GM06990 (cell line): ENCODE results near the gene LAMC1.
A peak's percentile ranks its signal among the peaks of the same experiment; 100 is the strongest.

Experiments used
- DNase-seq: peaks from one replicate; pipeline ENCODE4 v3.0.0-alpha.2; 2011; ENCODE audit not compliant: insufficient read length; ENCODE audit errors: extremely low read depth
- H3K27me3 ChIP-seq: replicated peaks from 2 replicates; pipeline ENCODE4 v1.6.0; 2011; ENCODE audit warnings: low read length; ENCODE audit not compliant: control insufficient read depth, insufficient read depth
- H3K36me3 ChIP-seq: 2 replicates; pipeline ENCODE4 v1.5.1; 2011; ENCODE audit warnings: low read length; ENCODE audit not compliant: control insufficient read depth, insufficient read depth
- H3K4me3 ChIP-seq: replicated peaks from 2 replicates; pipeline ENCODE4 v1.5.1; 2011; ENCODE audit warnings: low read depth, mild to moderate bottlenecking, control low read depth, low read length
- TF ChIP-seq, protein P1 (sequence below): IDR thresholded peaks from 2 replicates; pipeline ENCODE4 v1.5.1; 2011; ENCODE audit warnings: low read length, control low read depth, mild to moderate bottlenecking, inconsistent platforms; ENCODE audit not compliant: insufficient read depth, poor library complexity, severe bottlenecking

Gene LAMC1

GRCh38 chr1:183110326-183110880, 87.2 kb downstream of the LAMC1 start:
- TF ChIP-seq, protein P1, sequence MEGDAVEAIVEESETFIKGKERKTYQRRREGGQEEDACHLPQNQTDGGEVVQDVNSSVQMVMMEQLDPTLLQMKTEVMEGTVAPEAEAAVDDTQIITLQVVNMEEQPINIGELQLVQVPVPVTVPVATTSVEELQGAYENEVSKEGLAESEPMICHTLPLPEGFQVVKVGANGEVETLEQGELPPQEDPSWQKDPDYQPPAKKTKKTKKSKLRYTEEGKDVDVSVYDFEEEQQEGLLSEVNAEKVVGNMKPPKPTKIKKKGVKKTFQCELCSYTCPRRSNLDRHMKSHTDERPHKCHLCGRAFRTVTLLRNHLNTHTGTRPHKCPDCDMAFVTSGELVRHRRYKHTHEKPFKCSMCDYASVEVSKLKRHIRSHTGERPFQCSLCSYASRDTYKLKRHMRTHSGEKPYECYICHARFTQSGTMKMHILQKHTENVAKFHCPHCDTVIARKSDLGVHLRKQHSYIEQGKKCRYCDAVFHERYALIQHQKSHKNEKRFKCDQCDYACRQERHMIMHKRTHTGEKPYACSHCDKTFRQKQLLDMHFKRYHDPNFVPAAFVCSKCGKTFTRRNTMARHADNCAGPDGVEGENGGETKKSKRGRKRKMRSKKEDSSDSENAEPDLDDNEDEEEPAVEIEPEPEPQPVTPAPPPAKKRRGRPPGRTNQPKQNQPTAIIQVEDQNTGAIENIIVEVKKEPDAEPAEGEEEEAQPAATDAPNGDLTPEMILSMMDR = no peak
- DNase-seq = no peak
- Histone ChIP-seq H3K4me3 (no peak overlapping the region), H3K27me3 (no peaks in the 10 kb centered on the region), H3K36me3 (no peaks in the 10 kb centered on the region; the same call in 1 of the 2 replicates)

- Histone ChIP-seq H3K4me3 (no peak overlapping the region), H3K36me3 (no peaks in the 10 kb centered on the region; the same call in 1 of the 2 replicates), H3K27me3 (no peaks in the 10 kb centered on the region)
- TF ChIP-seq, protein P1 = no peak
- no peak for DNase-seq
Observed at GRCh38 chr1:183114441-183114840, 91.2 kb downstream of the LAMC1 start.

- DNase-seq = no peak
- Histone ChIP-seq H3K27me3 (no peaks in the 10 kb centered on the region), H3K36me3 (no peaks in the 10 kb centered on the region; the same call in 1 of the 2 replicates), H3K4me3 (no peak overlapping the region)
- TF ChIP-seq, protein P1 = no peak
Observed at GRCh38 chr1:183116416-183116815, 93.2 kb downstream of the LAMC1 start.

DNA sequence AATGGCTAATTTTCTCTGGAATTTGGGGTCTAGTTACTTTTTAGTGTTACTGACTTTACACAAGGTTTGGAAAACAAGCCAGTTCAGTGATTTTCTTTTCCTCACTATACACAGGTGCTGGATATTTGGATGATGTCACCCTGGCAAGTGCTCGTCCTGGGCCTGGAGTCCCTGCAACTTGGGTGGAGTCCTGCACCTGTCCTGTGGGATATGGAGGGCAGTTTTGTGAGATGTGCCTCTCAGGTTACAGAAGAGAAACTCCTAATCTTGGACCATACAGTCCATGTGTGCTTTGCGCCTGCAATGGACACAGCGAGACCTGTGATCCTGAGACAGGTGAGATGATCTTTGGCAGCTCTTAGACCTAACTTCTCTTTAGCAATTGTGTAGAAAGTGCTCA, 98.4 kb downstream of the LAMC1 start:
- Histone ChIP-seq H3K27me3 (no peaks in the 10 kb centered on the region), H3K4me3 (no peak overlapping the region), H3K36me3 (peaks cover 5% of the 10 kb centered on the region)
- TF ChIP-seq, protein P1 = no peak
- DNase-seq = no peak

DNA sequence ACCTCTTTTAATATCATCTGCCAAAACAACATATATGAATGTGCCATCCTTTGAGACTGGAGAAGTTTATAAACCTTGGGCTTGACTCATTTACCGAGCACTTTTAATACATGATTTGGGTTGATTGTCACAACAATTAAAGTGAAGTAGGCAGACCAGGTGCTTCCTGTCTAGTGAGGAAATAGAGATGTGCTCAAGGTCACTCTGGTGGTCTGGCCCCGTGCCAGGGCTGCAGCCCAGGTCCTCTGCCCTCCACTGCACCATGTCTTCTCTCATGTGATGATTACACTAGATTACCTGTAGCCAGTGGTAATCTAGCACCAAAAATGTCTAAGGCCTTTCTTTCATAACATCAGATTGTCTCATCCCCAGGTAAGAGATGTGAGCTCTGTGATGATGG, 101.0 kb downstream of the LAMC1 start:
- TF ChIP-seq, protein P1 = no peak
- H3K4me3 ChIP-seq = no peak overlapping the region
- H3K27me3 ChIP-seq = no peaks in the 10 kb centered on the region
- H3K36me3 ChIP-seq = peaks cover 5% of the 10 kb centered on the region
- peak; percentile 11 for DNase-seq
